B cell (primary cell): ENCODE data around the gene ATP5MC2. TPM values are rescaled to one million over a fixed set of nuclear protein-coding genes. Genes with fewer than 3 reads are reported as not detected.
A peak's percentile ranks its signal among the peaks of the same experiment; 100 is the strongest.

Experiments used
- ATAC-seq: fragments of 200-7000 bp; cut with Tn5 transposase; one replicate; pipeline ENCODE4 v1.10.0; 2021; ENCODE audit warnings: low read depth, mild to moderate bottlenecking, moderate number of reproducible peaks, moderate library complexity
- CTCF ChIA-PET: fragments of 350-600 bp; sonication (Branson Sonifier 250); formaldehyde crosslinking; loops from one replicate; lab custom pipeline; 2021; ENCODE audit warnings: antibody characterized with exemption, inconsistent platforms; lab: Charles Lee
- POLR2A ChIA-PET: fragments of 350-600 bp; sonication (Branson Sonifier 250); formaldehyde crosslinking; loops from one replicate; lab custom pipeline; 2021; ENCODE audit warnings: antibody characterized with exemption; lab: Charles Lee
- DNase-seq: peaks from one replicate; pipeline ENCODE4 v3.0.0; 2013
- H2AFZ ChIP-seq: 2 replicates; pipeline ENCODE4 v1.6.1; 2012; ENCODE audit warnings: mild to moderate bottlenecking, low read depth, low read length; ENCODE audit not compliant: insufficient read depth, poor library complexity, severe bottlenecking
- H3K27ac ChIP-seq, 2 donors: 1 replicate in 1 of 2; 2 replicates in 1 of 2; pipeline ENCODE4 v1.5.1; 2012 to 2013; ENCODE audit warnings: low read length in 2 of 2, mild to moderate bottlenecking in 2 of 2, moderate library complexity in 1 of 2
- H3K27me3 ChIP-seq, 4 experiments: fragments of 200-600 bp in 1 of 4; sonication (generic) in 1 of 4; replicated peaks in 1 of 4; 1 replicate in 2 of 4; 2 replicates in 2 of 4; pipeline versions ENCODE4 v1.6.1 to v1.7.0; 2013 to 2016; ENCODE audit warnings: low read length in 3 of 4, mild to moderate bottlenecking in 2 of 4, mixed read lengths in 1 of 4, moderate library complexity in 1 of 4; ENCODE audit not compliant: insufficient read depth in 4 of 4, control insufficient read depth in 3 of 4; ENCODE audit errors: control extremely low read depth in 1 of 4
- H3K36me3 ChIP-seq, 2 experiments: replicated peaks in 1 of 2; 1 replicate in 1 of 2; 2 replicates in 1 of 2; pipeline versions ENCODE4 v1.6.1 to v1.7.1; 2013; ENCODE audit warnings: low read length in 1 of 2; ENCODE audit not compliant: insufficient read depth in 2 of 2, control insufficient read depth in 1 of 2; ENCODE audit errors: control extremely low read depth in 1 of 2, extremely low read depth in 1 of 2
- H3K4me1 ChIP-seq, 2 donors: fragments of 200-600 bp in 1 of 2; sonication (generic) in 1 of 2; 1 replicate in 1 of 2; 2 replicates in 1 of 2; pipeline versions ENCODE4 v1.5.1 to v1.6.1; 2013 to 2017; ENCODE audit warnings: low read length in 2 of 2; ENCODE audit not compliant: control insufficient read depth in 2 of 2, insufficient read depth in 2 of 2
- H3K4me2 ChIP-seq: replicated peaks from 2 replicates; pipeline ENCODE3; 2012; ENCODE audit warnings: mild to moderate bottlenecking, low read depth, low read length; ENCODE audit not compliant: poor library complexity, severe bottlenecking
- H3K4me3 ChIP-seq, 5 experiments: fragments of 200-600 bp in 1 of 5; sonication (generic) in 1 of 5; 1 replicate in 3 of 5; 2 replicates in 2 of 5; pipeline versions ENCODE4 v1.5.1 to v1.7.0; 2011 to 2016; ENCODE audit warnings: low read length in 4 of 5, mild to moderate bottlenecking in 4 of 5, low read depth in 2 of 5, control low read depth in 1 of 5, moderate library complexity in 1 of 5; ENCODE audit not compliant: insufficient read depth in 1 of 5; ENCODE audit errors: control extremely low read depth in 1 of 5, extremely low read depth in 1 of 5
- H3K79me2 ChIP-seq: fragments of 200-600 bp; sonication (generic); one replicate; pipeline ENCODE4 v1.6.0; 2016; ENCODE audit warnings: low read length; ENCODE audit not compliant: control insufficient read depth, insufficient read depth
- H3K9ac ChIP-seq: fragments of 200-600 bp; sonication (generic); 2 replicates; pipeline ENCODE4 v1.6.1; 2017; ENCODE audit warnings: mild to moderate bottlenecking, low read length, moderate library complexity
- H3K9me3 ChIP-seq, 3 donors: one replicate each; pipeline versions ENCODE4 v1.6.1 to v1.7.1; 2013; ENCODE audit warnings: low read length in 2 of 3; ENCODE audit not compliant: control insufficient read depth in 2 of 3, insufficient read depth in 1 of 3; ENCODE audit errors: control extremely low read depth in 1 of 3
- H4K20me1 ChIP-seq: 2 replicates; pipeline ENCODE4 v1.6.0; 2012; ENCODE audit warnings: mild to moderate bottlenecking, low read length; ENCODE audit not compliant: insufficient read depth, control insufficient read depth, poor library complexity, severe bottlenecking
- H3K27ac Mint-ChIP-seq: one replicate; pipeline ENCODE4 v1.8.0; 2021; ENCODE audit warnings: mixed read lengths
- H3K27me3 Mint-ChIP-seq: one replicate; pipeline ENCODE4 v1.8.0; 2021; ENCODE audit warnings: mixed read lengths
- H3K4me1 Mint-ChIP-seq: one replicate; pipeline ENCODE4 v1.8.0; 2021; ENCODE audit warnings: mixed read lengths
- H3K4me3 Mint-ChIP-seq: one replicate; pipeline ENCODE4 v1.8.0; 2021; ENCODE audit warnings: mixed read lengths
- H3K9me3 Mint-ChIP-seq: one replicate; pipeline ENCODE4 v1.8.0; 2022; ENCODE audit warnings: mixed read lengths; ENCODE audit not compliant: insufficient read depth
- CTCF ChIP-seq: fragments of 200-600 bp; IDR thresholded peaks from one replicate; pipeline ENCODE4 v1.8.0; 2022; ENCODE audit warnings: antibody characterized with exemption, mild to moderate bottlenecking
- EZH2 ChIP-seq: IDR thresholded peaks from 2 replicates; pipeline ENCODE4 v1.6.1; 2012; ENCODE audit warnings: borderline replicate concordance, low read depth, mild to moderate bottlenecking, moderate library complexity, low read length; ENCODE audit not compliant: insufficient read depth, poor library complexity, severe bottlenecking
- WGBS: methylation state at CpG from one replicate; pipeline ENCODE4 v1.1.5; 2013; ENCODE audit warnings: missing lambda C conversion rate; ENCODE audit not compliant: insufficient coverage; 5-methylcytosine and 5-hydroxymethylcytosine counted together
- intact Hi-C: fragments of 100-400 bp; cut with micrococcal nuclease; formaldehyde crosslinking; loops from one replicate; pipeline ENCODE4 v1.10.0; 2022
- polyA plus RNA-seq: library from polyadenylated mRNA; depleted of rRNA; stranded (reverse); fragments of >200 nt; gene quantifications from 2 replicates; pipeline ENCODE4 v1.2.3, GENCODE V29; 2012
- total RNA-seq, 2 donors: library from RNA; stranded (reverse); fragments of 120-200 nt in 1 of 2; gene quantifications; 1 replicate in 1 of 2; 2 replicates in 1 of 2; pipeline versions ENCODE4 v1.2.3 to v1.2.4, GENCODE V29; 2013 to 2022

Gene ATP5MC2
- total and polyA plus RNA-seq, 2 donors (not counting 1 experiment from before 2014, with no cell fraction given) = 212 to 435 TPM

GRCh38 chr12:53625373-53625945 lies 50.4 kb downstream of the ATP5MC2 start:
- peak overlapping the region; percentile 83 for H3K4me2 ChIP-seq
- ATAC-seq = no peak
- H3K9ac ChIP-seq = peak overlapping the region; percentile 79
- peak overlapping the region; percentile 87 for H2AFZ ChIP-seq
- H3K4me3 ChIP-seq = peak overlapping the region; percentile 60 to 91 (median 74)
- no peak for DNase-seq
- intact Hi-C loops = loop anchor here (5.0 to 10.0 kb wide), 2 partner anchors 301 to 328 kb away; partner anchors contain the start of genes AAAS, MYG1 and PFDN5
- no peaks in the 10 kb centered on the region for H3K36me3 ChIP-seq
- peaks cover 24 to 29% of the 10 kb centered on the region in 2 donors for H3K4me1 ChIP-seq
- H4K20me1 ChIP-seq = no peaks in the 10 kb centered on the region
- no peaks in the 10 kb centered on the region for H3K27me3 ChIP-seq
- no peaks in the 10 kb centered on the region for H3K27me3 Mint-ChIP-seq
- H3K9me3 ChIP-seq = no peaks in the 10 kb centered on the region
- POLR2A ChIA-PET = interaction anchor here (0.6 to 1.0 kb wide), 4 partner anchors 16 to 246 kb away, joined by 3 read pairs; partner anchors contain the start of gene SP1
- peak overlapping the region; percentile 91 for H3K4me3 Mint-ChIP-seq
- peaks cover 49% of the 10 kb centered on the region for H3K4me1 Mint-ChIP-seq
- 31% methylated on average over 3 of the region's 5 CpGs for WGBS
- H3K79me2 ChIP-seq = peaks cover 46% of the 10 kb centered on the region
- no peak for TF ChIP-seq EZH2
- no peak for TF ChIP-seq CTCF
- H3K27ac Mint-ChIP-seq = peak overlapping the region; percentile 98
- H3K27ac ChIP-seq = peak overlapping the region; percentile 77 to 88
- CTCF ChIA-PET = interaction anchor here (1.4 to 3.3 kb wide), 2 partner anchors 14 to 51 kb away, joined by 3 to 13 read pairs; partner anchors contain the start of gene ATP5MC2
- no peaks in the 10 kb centered on the region for H3K9me3 Mint-ChIP-seq

GRCh38 chr12:53624956-53625355 lies 50.9 kb downstream of the ATP5MC2 start:
- ChIA-PET POLR2A (no interaction called here), CTCF (interaction anchor here (1.4 to 3.3 kb wide), 3 partner anchors 13 to 119 kb away, joined by 3 to 13 read pairs (median 3); partner anchors contain the start of gene ATP5MC2)
- no peak for ATAC-seq
- no peak for DNase-seq
- no CpG with 5 or more reads among the region's 4 CpGs for WGBS
- H3K4me1 ChIP-seq = peaks cover 24 to 29% of the 10 kb centered on the region in 2 donors
- no peaks in the 10 kb centered on the region for H3K9me3 ChIP-seq
- peaks cover 49% of the 10 kb centered on the region for H3K79me2 ChIP-seq
- H3K9ac ChIP-seq = peak overlapping the region; percentile 79
- H3K9me3 Mint-ChIP-seq = no peaks in the 10 kb centered on the region
- peak overlapping the region; percentile 60 to 91 (median 74) for H3K4me3 ChIP-seq
- H3K4me1 Mint-ChIP-seq = peaks cover 49% of the 10 kb centered on the region
- no peaks in the 10 kb centered on the region for H3K36me3 ChIP-seq
- peak overlapping the region; percentile 91 for H3K4me3 Mint-ChIP-seq
- intact Hi-C loops = loop anchor here (5.0 to 10.0 kb wide), 2 partner anchors 300 to 328 kb away; partner anchors contain the start of genes AAAS, MYG1 and PFDN5
- TF ChIP-seq EZH2 = no peak
- H3K4me2 ChIP-seq = peak overlapping the region; percentile 83
- H3K27me3 Mint-ChIP-seq = no peaks in the 10 kb centered on the region
- H4K20me1 ChIP-seq = no peaks in the 10 kb centered on the region
- peak overlapping the region in 1 of 2 donors; percentile 88 for H3K27ac ChIP-seq
- H3K27ac Mint-ChIP-seq = peak overlapping the region; percentile 65
- no peaks in the 10 kb centered on the region for H3K27me3 ChIP-seq
- H2AFZ ChIP-seq = peak overlapping the region; percentile 87
